GM21576 (cell line): ENCODE results near the gene DUSP9.
"Not testable (repeated sequence)": the region's sequence is repeated elsewhere in the genome, so short reads cannot be mapped to it uniquely, and the experiment has no call there.

Source experiments
- ATAC-seq: cut with Tn5 transposase; IDR thresholded peaks from one replicate; pipeline ENCODE4 v1.9.1; 2021; ENCODE audit warnings: mild to moderate bottlenecking, moderate library complexity; ENCODE audit not compliant: unreplicated experiment

DUSP9 gene

DNA sequence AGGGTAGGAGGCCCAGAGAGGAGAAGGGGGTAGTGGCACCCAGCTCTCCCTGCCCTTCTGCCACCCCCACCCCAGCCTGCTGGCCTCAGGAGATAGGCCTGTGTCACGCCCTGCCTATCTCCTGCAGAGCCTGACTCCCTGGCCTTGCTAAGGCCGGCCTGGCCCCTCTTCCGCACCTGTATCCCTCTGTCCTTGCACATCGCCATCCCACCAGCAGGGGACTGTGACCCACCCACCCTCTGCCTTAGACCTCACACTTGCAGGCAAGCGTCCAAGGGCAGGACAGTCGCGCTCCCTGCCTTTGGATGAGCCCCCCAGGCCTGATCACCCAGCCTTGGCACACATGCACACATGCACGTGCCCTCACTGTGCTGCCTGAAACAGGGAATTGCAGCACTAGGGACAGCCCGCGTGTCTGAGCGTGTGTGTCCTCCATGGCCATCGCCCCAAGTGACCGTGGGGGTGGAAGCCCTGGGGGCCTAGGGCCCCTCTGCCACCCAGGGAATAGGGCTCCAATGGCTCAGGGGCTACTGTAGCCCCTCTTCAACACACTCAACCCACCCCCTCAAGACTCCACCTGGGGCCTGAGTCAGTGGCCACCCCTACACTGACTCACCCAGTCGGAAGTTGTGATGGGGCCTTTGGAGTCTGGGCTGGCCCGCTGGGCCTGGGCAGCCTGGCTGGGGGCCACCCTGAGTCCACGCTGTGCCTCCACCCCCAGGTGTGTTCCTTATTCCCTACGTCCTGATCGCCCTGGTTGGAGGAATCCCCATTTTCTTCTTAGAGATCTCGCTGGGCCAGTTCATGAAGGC lies 42.9 kb downstream of the DUSP9 start:
- ATAC-seq, result no peak

DNA sequence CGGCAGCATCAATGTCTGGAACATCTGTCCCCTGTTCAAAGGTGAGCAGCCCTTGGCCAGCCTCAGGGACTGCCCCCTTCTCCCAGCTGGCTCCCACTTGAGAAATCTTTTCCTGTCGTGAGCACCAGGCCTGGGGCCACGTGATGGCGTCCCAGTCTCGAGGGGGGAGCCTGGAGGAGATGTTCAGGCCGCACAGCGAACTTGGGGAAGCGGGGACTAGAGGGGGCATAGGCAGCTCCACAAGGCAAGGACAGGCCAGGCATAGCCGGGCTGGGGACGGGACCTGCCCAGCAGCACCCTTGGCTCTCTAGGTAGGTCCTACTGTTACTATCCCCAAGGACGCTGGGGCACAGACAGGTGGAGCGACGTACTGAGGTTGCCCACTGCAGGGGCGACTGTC lies 43.5 kb downstream of the DUSP9 start:
- ATAC-seq, result no peak

- ATAC-seq, result not testable (repeated sequence)
Measured at GRCh38 chrX:153691032-153691827, 44.2 kb downstream of the DUSP9 start.

GRCh38 chrX:153692003-153692402 lies 45.0 kb downstream of the DUSP9 start:
- no peak for ATAC-seq

GRCh38 chrX:153692611-153693156 lies 45.7 kb downstream of the DUSP9 start:
- ATAC-seq, result no peak

GRCh38 chrX:153693216-153694086 lies 46.4 kb downstream of the DUSP9 start:
- ATAC-seq, result no peak

DNA sequence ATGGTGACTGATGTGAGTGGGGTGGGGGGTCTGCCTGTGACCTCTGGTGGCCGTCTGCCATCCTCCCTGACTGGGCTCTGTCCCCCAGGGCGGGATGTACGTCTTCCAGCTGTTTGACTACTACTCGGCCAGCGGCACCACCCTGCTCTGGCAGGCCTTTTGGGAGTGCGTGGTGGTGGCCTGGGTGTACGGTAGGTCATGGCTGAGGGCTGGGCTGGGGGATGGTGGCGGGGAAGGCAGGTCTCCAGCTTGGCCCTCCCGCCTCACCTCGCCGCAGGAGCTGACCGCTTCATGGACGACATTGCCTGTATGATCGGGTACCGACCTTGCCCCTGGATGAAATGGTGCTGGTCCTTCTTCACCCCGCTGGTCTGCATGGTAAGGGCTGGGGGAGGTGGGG lies 47.3 kb downstream of the DUSP9 start:
- not testable (repeated sequence) for ATAC-seq

GRCh38 chrX:153694687-153695270 lies 47.8 kb downstream of the DUSP9 start:
- ATAC-seq, result no peak

- ATAC-seq, result no peak
Measured at GRCh38 chrX:153696100-153696499, 49.1 kb downstream of the DUSP9 start.

GRCh38 chrX:153696538-153696937 lies 49.5 kb downstream of the DUSP9 start:
- ATAC-seq, result not testable (repeated sequence)

- ATAC-seq, result not testable (repeated sequence)
Measured at GRCh38 chrX:153696986-153697722, 50.2 kb downstream of the DUSP9 start.

- no peak for ATAC-seq
Measured at GRCh38 chrX:153697924-153698865, 51.2 kb downstream of the DUSP9 start.

GRCh38 chrX:153699210-153699783 lies 52.3 kb downstream of the DUSP9 start:
- ATAC-seq, result not testable (repeated sequence)

DNA sequence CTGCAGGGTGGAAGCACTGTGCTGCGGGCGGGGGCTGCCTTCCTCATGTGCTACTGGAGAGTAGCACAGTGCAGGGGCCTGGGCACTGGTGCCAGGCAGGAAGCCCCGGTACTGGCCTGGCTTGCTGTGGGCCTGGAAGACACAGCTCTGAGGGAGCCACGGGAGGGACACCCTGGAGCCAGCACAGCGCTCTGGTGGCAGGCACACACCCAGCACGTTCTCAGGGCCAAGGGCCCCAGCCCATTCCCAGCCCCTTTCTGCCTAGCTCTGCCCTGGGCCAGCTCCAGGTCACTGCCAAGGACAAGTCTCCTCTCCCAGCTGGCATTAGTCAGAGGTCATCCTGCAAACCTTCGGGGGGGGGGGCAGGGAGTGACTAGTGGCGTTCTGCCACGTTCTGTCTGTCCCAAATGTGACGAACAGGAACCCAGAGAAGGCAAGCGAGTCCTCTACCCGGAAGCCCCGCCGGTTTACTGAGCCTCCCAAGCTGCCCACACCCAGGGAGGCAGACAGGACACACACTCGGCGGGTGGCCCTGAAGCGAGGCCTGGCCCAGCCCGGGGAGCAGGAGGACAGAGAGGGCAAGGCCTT lies 52.9 kb downstream of the DUSP9 start:
- ATAC-seq, result not testable (repeated sequence)

GRCh38 chrX:153700376-153700945 lies 53.5 kb downstream of the DUSP9 start:
- ATAC-seq, result no peak
